Osteoblast (primary cell): ENCODE results near the gene MNAT1. TPM values are rescaled to one million over a fixed set of nuclear protein-coding genes. Genes with fewer than 3 reads are reported as not detected.

ENCODE experiments used
- DNase-seq: peaks from one replicate; pipeline ENCODE4 v3.0.0; 2011; ENCODE audit warnings: low spot score, mixed read lengths; ENCODE audit not compliant: insufficient read length; ENCODE audit errors: missing footprints
- H2AFZ ChIP-seq: 2 replicates; pipeline ENCODE4 v1.6.0; 2011; ENCODE audit warnings: mild to moderate bottlenecking, low read length
- H3K27ac ChIP-seq: 2 replicates; pipeline ENCODE4 v1.5.1; 2011; ENCODE audit warnings: mild to moderate bottlenecking, low read depth, low read length, moderate library complexity
- H3K27me3 ChIP-seq: 2 replicates; pipeline ENCODE4 v1.6.0; 2012; ENCODE audit warnings: mild to moderate bottlenecking, control low read depth, inconsistent platforms, low read length, moderate library complexity; ENCODE audit not compliant: insufficient read depth
- H3K36me3 ChIP-seq: 2 replicates; pipeline ENCODE4 v1.5.1; 2011; ENCODE audit warnings: mild to moderate bottlenecking, low read length, control low read depth, moderate library complexity; ENCODE audit not compliant: insufficient read depth
- H3K4me1 ChIP-seq: 2 replicates; pipeline ENCODE4 v1.5.1; 2011; ENCODE audit warnings: mild to moderate bottlenecking, low read length, control low read depth, moderate library complexity; ENCODE audit not compliant: insufficient read depth
- H3K4me2 ChIP-seq: 2 replicates; pipeline ENCODE4 v1.6.0; 2011; ENCODE audit warnings: mild to moderate bottlenecking, low read length; ENCODE audit not compliant: insufficient read depth
- H3K4me3 ChIP-seq: fragments of 200-600 bp; sonication (generic); 3 replicates; pipeline ENCODE4 v1.5.1; 2012; ENCODE audit warnings: mild to moderate bottlenecking, low read length, inconsistent platforms; ENCODE audit not compliant: insufficient read depth
- H3K79me2 ChIP-seq: 2 replicates; pipeline ENCODE4 v1.6.0; 2012; ENCODE audit warnings: mild to moderate bottlenecking, low read length, control low read depth, inconsistent platforms; ENCODE audit not compliant: insufficient read depth
- H3K9me3 ChIP-seq: 2 replicates; pipeline ENCODE4 v1.5.1; 2011; ENCODE audit warnings: low read depth, low read length, control low read depth
- H4K20me1 ChIP-seq: 2 replicates; pipeline ENCODE4 v1.6.0; 2012; ENCODE audit warnings: mild to moderate bottlenecking, low read length, control low read depth; ENCODE audit not compliant: insufficient read depth
- CTCF ChIP-seq: IDR thresholded peaks from 2 replicates; pipeline ENCODE4 v1.5.1; 2011; ENCODE audit warnings: mild to moderate bottlenecking, low read depth, low read length, moderate library complexity; ENCODE audit errors: extremely low read depth
- total RNA-seq: library from RNA; depleted of rRNA; stranded (reverse); fragments of >200 nt; gene quantifications from 2 replicates; pipeline ENCODE4 v1.2.3, GENCODE V29; 2012

Gene MNAT1
- total RNA-seq, 1 donor = 51.4 TPM

GRCh38 chr14:60700598-60700997 lies 34.0 kb upstream of the MNAT1 start:
- Histone ChIP-seq H3K4me3 (no peak overlapping the region), H2AFZ (no peak overlapping the region), H3K79me2 (no peaks in the 10 kb centered on the region), H3K4me1 (no peaks in the 10 kb centered on the region), H3K27me3 (no peaks in the 10 kb centered on the region), H3K36me3 (no peaks in the 10 kb centered on the region), H3K9me3 (no peaks in the 10 kb centered on the region), H4K20me1 (no peaks in the 10 kb centered on the region), H3K27ac (no peak overlapping the region), H3K4me2 (no peak overlapping the region)
- TF ChIP-seq CTCF = no peak
- DNase-seq = no peak

GRCh38 chr14:60705100-60705499 lies 29.5 kb upstream of the MNAT1 start:
- no peak for TF ChIP-seq CTCF
- Histone ChIP-seq H3K9me3 (no peaks in the 10 kb centered on the region), H2AFZ (no peak overlapping the region), H3K79me2 (no peaks in the 10 kb centered on the region), H3K36me3 (no peaks in the 10 kb centered on the region), H3K4me2 (no peak overlapping the region), H4K20me1 (no peaks in the 10 kb centered on the region), H3K4me3 (no peak overlapping the region), H3K27ac (no peak overlapping the region), H3K4me1 (no peaks in the 10 kb centered on the region), H3K27me3 (no peaks in the 10 kb centered on the region)
- no peak for DNase-seq

- H3K4me1 ChIP-seq = no peaks in the 10 kb centered on the region
- no peak overlapping the region for H3K4me3 ChIP-seq
- no peak overlapping the region for H3K4me2 ChIP-seq
- peaks cover 3% of the 10 kb centered on the region for H3K36me3 ChIP-seq
- no peaks in the 10 kb centered on the region for H3K79me2 ChIP-seq
- H3K27me3 ChIP-seq = no peaks in the 10 kb centered on the region
- TF ChIP-seq CTCF = no peak
- no peak overlapping the region for H3K27ac ChIP-seq
- H2AFZ ChIP-seq = no peak overlapping the region
- DNase-seq = no peak
- H3K9me3 ChIP-seq = no peaks in the 10 kb centered on the region
- no peaks in the 10 kb centered on the region for H4K20me1 ChIP-seq
Observed at GRCh38 chr14:60707858-60708257, 26.7 kb upstream of the MNAT1 start.

- no peak for DNase-seq
- Histone ChIP-seq H3K27ac (no peak overlapping the region), H3K4me2 (no peak overlapping the region), H3K9me3 (no peaks in the 10 kb centered on the region), H3K36me3 (peaks cover 17% of the 10 kb centered on the region), H3K27me3 (no peaks in the 10 kb centered on the region), H3K79me2 (no peaks in the 10 kb centered on the region), H4K20me1 (no peaks in the 10 kb centered on the region), H3K4me3 (no peak overlapping the region), H2AFZ (no peak overlapping the region), H3K4me1 (no peaks in the 10 kb centered on the region)
- TF ChIP-seq CTCF = no peak
Observed at GRCh38 chr14:60710494-60710893, 24.1 kb upstream of the MNAT1 start.
